ENCODE results near the gene PRPSAP2. TPM values are rescaled to one million over a fixed set of nuclear protein-coding genes. Genes with fewer than 3 reads are reported as not detected.

The PRPSAP2 gene
- total and polyA plus RNA-seq, 2 of the 8 experiments (the other 6 are each of a cell fraction or from before 2014, with no cell fraction given) = 28.7 to 50.5 TPM

DNA sequence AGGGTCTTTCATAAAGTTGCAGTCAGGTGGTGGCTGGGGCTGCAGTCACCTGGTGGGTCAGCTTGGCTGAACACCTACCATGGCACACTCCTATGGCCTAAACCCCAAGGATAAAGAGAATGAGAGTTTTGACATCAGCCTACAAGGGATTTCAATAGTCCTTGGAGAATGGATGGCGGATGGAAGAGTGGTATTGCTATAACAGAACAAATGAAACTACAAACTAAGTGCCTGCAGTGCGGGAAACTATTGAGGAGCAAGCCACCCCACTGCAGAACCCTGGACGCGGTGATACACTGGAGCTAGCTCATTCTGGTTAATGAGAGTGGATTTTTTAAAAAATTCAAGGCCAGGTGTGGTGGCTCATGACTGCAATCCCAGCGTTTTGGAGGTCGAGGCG, 3.0 kb upstream of the PRPSAP2 start (continued):
- no peak for TF ChIP-seq CHD7 (IDR thresholded peaks at IDR 0.05; ENCODE audit: insufficient replicate concordance, low read length)
- no peak for TF ChIP-seq NRF1 (IDR thresholded peaks at IDR 0.05; ENCODE audit: low read depth, low read length)
- TF ChIP-seq ZNF274 (IDR thresholded peaks at IDR 0.05; ENCODE audit: borderline replicate concordance, extremely low read depth, low read length) = no peak
- TF ChIP-seq GTF2F1 (IDR thresholded peaks at IDR 0.05; ENCODE audit: borderline replicate concordance, low read depth, low read length) = no peak
- TF ChIP-seq ATF2 (IDR thresholded peaks at IDR 0.05; ENCODE audit: low read length) = no peak
- no peak for TF ChIP-seq POU5F1 (IDR thresholded peaks at IDR 0.05; ENCODE audit: low read depth, low read length)
- TF ChIP-seq KDM4A (IDR thresholded peaks at IDR 0.05; ENCODE audit: low read depth, low read length, severe bottlenecking) = no peak
- TF ChIP-seq BCL11A (IDR thresholded peaks at IDR 0.05; ENCODE audit: low read depth in 2 of 2, low read length in 2 of 2) = no peak
- no peak for TF ChIP-seq ASH2L (IDR thresholded peaks at IDR 0.05; ENCODE audit: low read length)
- TF ChIP-seq SRF (IDR thresholded peaks at IDR 0.05; ENCODE audit: low read depth, low read length) = no peak
- no peak for TF ChIP-seq RXRA (IDR thresholded peaks at IDR 0.05; ENCODE audit: insufficient read depth, low read depth, low read length)

Data from H1 (cell line).